NCI-H526 treated with DMSO at 0.1 percent for 48 hours (cell line): ENCODE results near the gene SIPA1L2.

Source experiments
- DNase-seq: peaks from one replicate; lab custom pipeline; 2025; lab: John Stamatoyannopoulos, UW

The SIPA1L2 gene

GRCh38 chr1:232589111-232589811 is 40.7 kb downstream of the SIPA1L2 start:
- no peak for DNase-seq

GRCh38 chr1:232587141-232588008 is 42.6 kb downstream of the SIPA1L2 start:
- DNase-seq: no peak

- no peak for DNase-seq
These were observed 43.3 kb downstream of the SIPA1L2 start for GRCh38 chr1:232586679-232587078.

GRCh38 chr1:232585486-232585885 is 44.4 kb downstream of the SIPA1L2 start:
- DNase-seq: no peak

- DNase-seq: no peak
These were observed 48.0 kb downstream of the SIPA1L2 start for GRCh38 chr1:232581932-232582331.
